T-cell (primary cell): ENCODE data around the gene MTNR1B. TPM values are rescaled to one million over a fixed set of nuclear protein-coding genes. Genes with fewer than 3 reads are reported as not detected.

Experiments used
- ATAC-seq, 4 experiments: fragments of 200-7000 bp in 3 of 4; fragments of 150-1000 bp in 1 of 4; cut with Tn5 transposase; replicated peaks in 1 of 4; 1 replicate in 3 of 4; 2 replicates in 1 of 4; pipeline ENCODE4 v1.10.0; 2021; ENCODE audit warnings: moderate library complexity in 3 of 4, mild to moderate bottlenecking in 2 of 4, moderate number of reproducible peaks in 1 of 4
- CTCF ChIA-PET, 2 donors: fragments of 300-600 bp; sonication (Branson Sonifier 250); formaldehyde crosslinking; loops; one replicate each; lab custom pipeline; 2022; ENCODE audit warnings: antibody characterized with exemption in 2 of 2; lab: Charles Lee
- POLR2A ChIA-PET, 2 donors: fragments of 300-600 bp; sonication (Branson Sonifier 250); formaldehyde crosslinking; loops; one replicate each; lab custom pipeline; 2022; ENCODE audit warnings: antibody characterized with exemption in 2 of 2; lab: Charles Lee
- DNase-seq, 35 experiments: peaks; one replicate each; pipeline versions ENCODE4 v3.0.0 to v3.0.0-alpha.2; 2013 to 2023
- H3K27ac ChIP-seq: one replicate; pipeline ENCODE4 v1.5.1; 2013; ENCODE audit warnings: low read length
- H3K27me3 ChIP-seq, 2 experiments: replicated peaks in 1 of 2; 1 replicate in 1 of 2; 2 replicates in 1 of 2; pipeline versions ENCODE4 v1.6.1 to v1.7.0; 2013; ENCODE audit warnings: low read length in 1 of 2, mixed read lengths in 1 of 2; ENCODE audit not compliant: control insufficient read depth in 2 of 2, insufficient read depth in 2 of 2; ENCODE audit errors: extremely low read depth in 1 of 2
- H3K36me3 ChIP-seq, 2 donors: 1 replicate in 1 of 2; 2 replicates in 1 of 2; pipeline versions ENCODE4 v1.6.1 to v1.7.0; 2013; ENCODE audit warnings: low read length in 1 of 2; ENCODE audit not compliant: control insufficient read depth in 2 of 2, insufficient read depth in 1 of 2; ENCODE audit errors: extremely low read depth in 1 of 2
- H3K4me1 ChIP-seq, 2 experiments: 1 replicate in 1 of 2; 2 replicates in 1 of 2; pipeline versions ENCODE4 v1.6.1 to v1.7.0; 2013; ENCODE audit warnings: low read length in 2 of 2, mixed read lengths in 1 of 2; ENCODE audit not compliant: insufficient read depth in 2 of 2, control insufficient read depth in 1 of 2; ENCODE audit errors: extremely low read depth in 1 of 2
- H3K4me3 ChIP-seq, 2 donors: 1 replicate in 1 of 2; 2 replicates in 1 of 2; pipeline versions ENCODE4 v1.5.1 to v1.7.0; 2013; ENCODE audit warnings: mild to moderate bottlenecking in 2 of 2, low read length in 1 of 2, moderate library complexity in 1 of 2; ENCODE audit not compliant: control insufficient read depth in 1 of 2; ENCODE audit errors: extremely low read depth in 1 of 2
- H3K9me3 ChIP-seq: 2 replicates; pipeline ENCODE4 v1.7.0; 2013
- H3K27ac Mint-ChIP-seq, 2 donors: one replicate each; pipeline ENCODE4 v1.8.0; 2020 to 2021; ENCODE audit warnings: mild to moderate bottlenecking in 2 of 2, mixed read lengths in 2 of 2
- H3K27me3 Mint-ChIP-seq, 2 donors: one replicate each; pipeline ENCODE4 v1.8.0; 2021 to 2022; ENCODE audit warnings: mixed read lengths in 2 of 2
- H3K36me3 Mint-ChIP-seq: one replicate; pipeline ENCODE4 v1.8.0; 2021; ENCODE audit warnings: mixed read lengths
- H3K4me1 Mint-ChIP-seq, 3 donors: one replicate each; pipeline ENCODE4 v1.8.0; 2020 to 2022; ENCODE audit warnings: mixed read lengths in 3 of 3, mild to moderate bottlenecking in 1 of 3
- H3K4me3 Mint-ChIP-seq, 3 donors: one replicate each; pipeline ENCODE4 v1.8.0; 2020 to 2022; ENCODE audit warnings: mild to moderate bottlenecking in 3 of 3, mixed read lengths in 3 of 3, moderate library complexity in 3 of 3
- H3K9me3 Mint-ChIP-seq, 3 donors: one replicate each; pipeline ENCODE4 v1.8.0; 2020 to 2022; ENCODE audit warnings: mixed read lengths in 3 of 3
- WGBS: methylation state at CpG from one replicate; pipeline ENCODE4 v1.1.5; 2013; ENCODE audit warnings: missing lambda C conversion rate; ENCODE audit not compliant: insufficient coverage; 5-methylcytosine and 5-hydroxymethylcytosine counted together
- total RNA-seq, 35 experiments: library from RNA in 6 of 35; stranded (reverse) in 6 of 35; fragments of 120-200 nt in 1 of 35; gene quantifications; one replicate each; pipeline versions ENCODE4 v1.2.1 to v1.2.4 and lab custom pipeline; 2013 to 2026

MTNR1B gene
- total RNA-seq, 5 donors from 2014 or later (not counting 1 experiment from before 2014, with no cell fraction given), result not detected

GRCh38 chr11:93001806-93002205, 32.4 kb downstream of the MTNR1B start:
- H3K4me3 Mint-ChIP-seq, result no peak overlapping the region
- H3K27me3 Mint-ChIP-seq, result peaks cover 0 to 6% of the 10 kb centered on the region in 2 donors
- ChIA-PET POLR2A (no interaction called here), CTCF (no interaction called here)
- H3K36me3 Mint-ChIP-seq, result no peaks in the 10 kb centered on the region
- no peak overlapping the region for H3K27ac Mint-ChIP-seq
- no peaks in the 10 kb centered on the region for H3K9me3 ChIP-seq
- no peaks in the 10 kb centered on the region for H3K4me1 Mint-ChIP-seq
- H3K27ac ChIP-seq, result no peak overlapping the region
- H3K9me3 Mint-ChIP-seq, result peaks cover 4 to 20% (median 12%) of the 10 kb centered on the region in 3 donors
- no peak for DNase-seq
- H3K4me3 ChIP-seq, result no peak overlapping the region
- no peaks in the 10 kb centered on the region for H3K36me3 ChIP-seq
- no peaks in the 10 kb centered on the region for H3K4me1 ChIP-seq
- H3K27me3 ChIP-seq, result no peaks in the 10 kb centered on the region
- ATAC-seq, result no peak

GRCh38 chr11:93002380-93002779, 32.9 kb downstream of the MTNR1B start:
- Mint-ChIP-seq H3K4me1 (no peaks in the 10 kb centered on the region), H3K9me3 (peaks cover 4 to 20% (median 12%) of the 10 kb centered on the region in 3 donors), H3K27ac (no peak overlapping the region), H3K36me3 (no peaks in the 10 kb centered on the region), H3K4me3 (no peak overlapping the region), H3K27me3 (peaks cover 0 to 6% of the 10 kb centered on the region in 2 donors)
- Histone ChIP-seq H3K9me3 (no peaks in the 10 kb centered on the region), H3K27ac (no peak overlapping the region), H3K27me3 (no peaks in the 10 kb centered on the region), H3K36me3 (no peaks in the 10 kb centered on the region), H3K4me1 (no peaks in the 10 kb centered on the region), H3K4me3 (no peak overlapping the region)
- DNase-seq (no peak), ATAC-seq (no peak)
- ChIA-PET CTCF (interaction anchor here in 1 of 2 donors (0.6 kb wide), 1 partner anchor 49 kb away, joined by 3 read pairs; no protein-coding TSS in a partner anchor), POLR2A (no interaction called here)
- 54% methylated on average over 3 of the region's 3 CpGs for WGBS

- Mint-ChIP-seq H3K4me1 (no peaks in the 10 kb centered on the region), H3K27me3 (peaks cover 0 to 6% of the 10 kb centered on the region in 2 donors), H3K9me3 (peaks cover 6 to 24% (median 8%) of the 10 kb centered on the region in 3 donors), H3K36me3 (no peaks in the 10 kb centered on the region), H3K4me3 (no peak overlapping the region), H3K27ac (no peak overlapping the region)
- DNase-seq (no peak), ATAC-seq (no peak)
- Histone ChIP-seq H3K27me3 (no peaks in the 10 kb centered on the region), H3K9me3 (no peaks in the 10 kb centered on the region), H3K36me3 (no peaks in the 10 kb centered on the region), H3K4me3 (no peak overlapping the region), H3K27ac (no peak overlapping the region), H3K4me1 (no peaks in the 10 kb centered on the region)
- WGBS, result 88% methylated on average over 1 of the region's 1 CpG
- ChIA-PET POLR2A (no interaction called here), CTCF (no interaction called here)
These were observed 35.8 kb downstream of the MTNR1B start for GRCh38 chr11:93005239-93005638.

- no peaks in the 10 kb centered on the region for H3K9me3 ChIP-seq
- no peaks in the 10 kb centered on the region for H3K4me1 Mint-ChIP-seq
- WGBS, result 0% methylated on average over 1 of the region's 1 CpG
- no peak overlapping the region for H3K27ac ChIP-seq
- ChIA-PET CTCF (no interaction called here), POLR2A (no interaction called here)
- H3K9me3 Mint-ChIP-seq, result peaks cover 3 to 6% (median 5%) of the 10 kb centered on the region in 3 donors
- H3K36me3 Mint-ChIP-seq, result no peaks in the 10 kb centered on the region
- ATAC-seq (no peak), DNase-seq (no peak)
- H3K4me1 ChIP-seq, result no peaks in the 10 kb centered on the region
- H3K4me3 ChIP-seq, result no peak overlapping the region
- no peak overlapping the region for H3K27ac Mint-ChIP-seq
- H3K4me3 Mint-ChIP-seq, result no peak overlapping the region
- H3K27me3 Mint-ChIP-seq, result peaks cover 5 to 7% of the 10 kb centered on the region in 2 donors
- peaks cover 0 to 2% of the 10 kb centered on the region in 2 experiments for H3K27me3 ChIP-seq
- H3K36me3 ChIP-seq, result no peaks in the 10 kb centered on the region
These were observed 44.2 kb downstream of the MTNR1B start for GRCh38 chr11:93013646-93014045.

GRCh38 chr11:93016595-93016994, 47.1 kb downstream of the MTNR1B start:
- ChIA-PET POLR2A (no interaction called here), CTCF (no interaction called here)
- Histone ChIP-seq H3K9me3 (no peaks in the 10 kb centered on the region), H3K4me1 (no peaks in the 10 kb centered on the region), H3K4me3 (no peak overlapping the region), H3K27me3 (peaks cover 0 to 2% of the 10 kb centered on the region in 2 experiments), H3K36me3 (no peaks in the 10 kb centered on the region), H3K27ac (no peak overlapping the region)
- peaks cover 5 to 21% of the 10 kb centered on the region in 2 donors for H3K27me3 Mint-ChIP-seq
- 50% methylated on average over 1 of the region's 1 CpG for WGBS
- DNase-seq (no peak), ATAC-seq (no peak)
- no peaks in the 10 kb centered on the region for H3K4me1 Mint-ChIP-seq
- H3K36me3 Mint-ChIP-seq, result no peaks in the 10 kb centered on the region
- peaks cover 3 to 7% (median 6%) of the 10 kb centered on the region in 3 donors for H3K9me3 Mint-ChIP-seq
- no peak overlapping the region for H3K27ac Mint-ChIP-seq
- no peak overlapping the region for H3K4me3 Mint-ChIP-seq

- Mint-ChIP-seq H3K4me3 (no peak overlapping the region), H3K27ac (no peak overlapping the region), H3K9me3 (peaks cover 3 to 7% (median 6%) of the 10 kb centered on the region in 3 donors), H3K27me3 (peaks cover 5 to 22% of the 10 kb centered on the region in 2 donors), H3K4me1 (no peaks in the 10 kb centered on the region), H3K36me3 (no peaks in the 10 kb centered on the region)
- WGBS, result 75% methylated on average over 9 of the region's 9 CpGs
- Histone ChIP-seq H3K4me1 (no peaks in the 10 kb centered on the region), H3K27me3 (peaks cover 0 to 2% of the 10 kb centered on the region in 2 experiments), H3K36me3 (no peaks in the 10 kb centered on the region), H3K9me3 (no peaks in the 10 kb centered on the region), H3K27ac (no peak overlapping the region), H3K4me3 (no peak overlapping the region)
- ATAC-seq (no peak), DNase-seq (no peak)
- ChIA-PET CTCF (no interaction called here), POLR2A (no interaction called here)
These were observed 48.6 kb downstream of the MTNR1B start for GRCh38 chr11:93017821-93018690.
